Stimulated activated CD8-positive, alpha-beta memory T cell treated with anti-CD3 and anti-CD28 coated beads, Interleukin-2, amount 100 ng/mL, for 48 hours (primary cell): ENCODE measurements around the gene CCL17.

ENCODE experiments used
- DNase-seq, 2 donors: peaks; one replicate each; pipeline ENCODE4 v3.0.0-alpha.2; 2020; ENCODE audit warnings: low read depth in 2 of 2

The CCL17 gene

GRCh38 chr16:57377080-57377841, 27.3 kb upstream of the CCL17 start:
- DNase-seq, result peak; percentile 54 to 55

DNA sequence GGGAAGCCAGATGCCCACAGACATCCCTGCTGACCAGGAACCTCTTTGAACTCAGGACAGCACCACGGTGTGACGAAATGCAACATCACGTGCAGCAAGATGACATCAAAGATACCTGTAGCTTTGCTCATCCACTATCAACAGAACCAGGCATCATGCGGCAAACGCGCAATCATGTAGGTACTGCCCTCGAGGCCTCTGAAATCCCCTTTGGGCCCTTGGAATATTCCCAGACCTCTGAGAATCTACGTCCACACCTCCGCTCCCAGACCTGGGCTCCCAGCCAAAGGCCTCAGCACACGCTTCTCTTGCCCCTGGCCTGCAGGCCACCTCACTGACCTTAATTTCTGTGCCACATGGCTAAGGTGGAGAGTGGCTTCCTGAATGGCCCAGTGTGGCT, 25.0 kb upstream of the CCL17 start:
- DNase-seq, result no peak

DNA sequence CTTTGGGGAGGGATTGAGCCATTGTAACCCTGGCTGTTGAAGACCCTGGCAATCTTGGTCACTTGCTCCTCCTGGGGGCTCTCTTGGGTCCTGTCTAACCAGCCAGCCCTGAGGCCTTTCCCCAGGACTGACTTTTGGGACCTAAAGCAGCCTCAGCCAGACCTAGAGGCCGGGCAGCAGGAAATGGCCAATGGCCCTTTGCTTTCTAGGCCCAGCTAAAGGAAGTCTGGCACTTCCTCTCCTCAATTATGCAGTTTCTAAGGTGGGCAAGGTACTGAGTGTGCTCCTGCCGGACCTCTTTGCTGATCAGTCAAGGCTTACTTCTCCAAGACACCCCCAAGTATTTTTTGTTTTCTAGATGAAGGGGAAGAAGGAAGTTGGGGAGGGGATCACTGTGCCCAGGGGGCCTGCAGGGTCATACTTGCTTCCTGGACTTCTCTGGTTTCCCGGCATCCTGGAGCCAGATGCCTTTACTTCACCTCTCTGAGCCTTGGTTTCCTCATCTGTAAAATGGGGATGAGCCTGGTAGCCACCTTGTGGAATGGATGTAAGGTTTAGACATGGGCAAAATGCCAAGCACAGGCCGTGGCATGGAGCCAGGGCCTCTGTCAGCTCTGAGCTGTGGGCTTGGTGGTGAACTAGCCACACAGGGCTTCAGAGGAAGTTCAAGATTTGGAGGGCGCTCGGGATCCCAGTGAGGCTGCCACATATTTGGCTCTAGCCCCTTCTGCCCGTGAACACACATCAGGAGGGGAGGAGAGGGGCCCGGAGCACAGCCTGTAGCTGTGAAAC, 23.7 kb upstream of the CCL17 start:
- no peak for DNase-seq

- no peak for DNase-seq
Observed at GRCh38 chr16:57381791-57382534, 22.6 kb upstream of the CCL17 start.

DNA sequence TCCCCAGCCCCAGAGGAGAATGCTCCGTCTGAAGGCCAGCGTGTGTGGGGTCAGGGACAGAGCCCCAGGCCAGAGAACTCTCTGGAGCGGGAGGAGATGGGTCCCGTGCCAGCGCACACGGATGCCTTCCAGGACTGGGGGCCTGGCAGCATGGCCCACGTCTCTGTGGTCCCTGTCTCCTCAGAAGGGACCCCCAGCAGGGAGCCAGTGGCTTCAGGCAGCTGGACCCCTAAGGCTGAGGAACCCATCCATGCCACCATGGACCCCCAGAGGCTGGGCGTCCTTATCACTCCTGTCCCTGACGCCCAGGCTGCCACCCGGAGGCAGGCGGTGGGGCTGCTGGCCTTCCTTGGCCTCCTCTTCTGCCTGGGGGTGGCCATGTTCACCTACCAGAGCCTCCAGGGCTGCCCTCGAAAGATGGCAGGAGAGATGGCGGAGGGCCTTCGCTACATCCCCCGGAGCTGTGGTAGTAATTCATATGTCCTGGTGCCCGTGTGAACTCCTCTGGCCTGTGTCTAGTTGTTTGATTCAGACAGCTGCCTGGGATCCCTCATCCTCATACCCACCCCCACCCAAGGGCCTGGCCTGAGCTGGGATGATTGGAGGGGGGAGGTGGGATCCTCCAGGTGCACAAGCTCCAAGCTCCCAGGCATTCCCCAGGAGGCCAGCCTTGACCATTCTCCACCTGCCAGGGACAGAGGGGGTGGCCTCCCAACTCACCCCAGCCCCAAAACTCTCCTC, 21.9 kb upstream of the CCL17 start:
- no peak for DNase-seq

- no peak for DNase-seq
Observed at GRCh38 chr16:57383276-57384247, 21.0 kb upstream of the CCL17 start.

DNA sequence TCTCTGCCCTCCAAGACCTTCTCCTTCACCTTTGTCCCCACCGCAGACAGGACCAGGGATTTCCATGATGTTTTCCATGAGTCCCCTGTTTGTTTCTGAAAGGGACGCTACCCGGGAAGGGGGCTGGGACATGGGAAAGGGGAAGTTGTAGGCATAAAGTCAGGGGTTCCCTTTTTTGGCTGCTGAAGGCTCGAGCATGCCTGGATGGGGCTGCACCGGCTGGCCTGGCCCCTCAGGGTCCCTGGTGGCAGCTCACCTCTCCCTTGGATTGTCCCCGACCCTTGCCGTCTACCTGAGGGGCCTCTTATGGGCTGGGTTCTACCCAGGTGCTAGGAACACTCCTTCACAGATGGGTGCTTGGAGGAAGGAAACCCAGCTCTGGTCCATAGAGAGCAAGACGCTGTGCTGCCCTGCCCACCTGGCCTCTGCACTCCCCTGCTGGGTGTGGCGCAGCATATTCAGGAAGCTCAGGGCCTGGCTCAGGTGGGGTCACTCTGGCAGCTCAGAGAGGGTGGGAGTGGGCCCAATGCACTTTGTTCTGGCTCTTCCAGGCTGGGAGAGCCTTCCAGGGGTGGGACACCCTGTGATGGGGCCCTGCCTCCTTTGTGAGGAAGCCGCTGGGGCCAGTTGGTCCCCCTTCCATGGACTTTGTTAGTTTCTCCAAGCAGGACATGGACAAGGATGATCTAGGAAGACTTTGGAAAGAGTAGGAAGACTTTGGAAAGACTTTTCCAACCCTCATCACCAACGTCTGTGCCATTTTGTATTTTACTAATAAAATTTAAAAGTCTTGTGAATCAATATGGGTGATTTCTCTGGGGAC, 20.1 kb upstream of the CCL17 start:
- no peak for DNase-seq

DNA sequence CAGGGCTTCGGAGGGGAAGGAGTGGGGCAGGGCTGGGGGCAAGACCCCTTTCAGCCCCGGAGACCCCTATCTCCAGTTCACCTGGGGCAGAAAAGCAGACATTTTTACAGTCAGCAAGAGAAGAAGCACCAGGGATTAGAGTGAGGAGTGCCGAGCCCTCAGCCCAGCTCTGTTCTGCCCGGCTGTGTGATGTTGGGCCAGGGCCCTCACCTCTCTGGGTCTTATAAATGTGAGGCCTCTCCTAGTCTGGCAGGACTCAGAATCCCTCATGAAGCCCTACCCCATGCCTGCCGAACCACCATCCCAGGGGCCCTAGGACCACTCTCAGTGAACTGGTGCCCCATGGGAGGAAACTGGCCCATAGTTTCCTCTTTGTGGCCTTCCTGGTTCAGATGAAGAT, 19.5 kb upstream of the CCL17 start:
- DNase-seq, result no peak

DNA sequence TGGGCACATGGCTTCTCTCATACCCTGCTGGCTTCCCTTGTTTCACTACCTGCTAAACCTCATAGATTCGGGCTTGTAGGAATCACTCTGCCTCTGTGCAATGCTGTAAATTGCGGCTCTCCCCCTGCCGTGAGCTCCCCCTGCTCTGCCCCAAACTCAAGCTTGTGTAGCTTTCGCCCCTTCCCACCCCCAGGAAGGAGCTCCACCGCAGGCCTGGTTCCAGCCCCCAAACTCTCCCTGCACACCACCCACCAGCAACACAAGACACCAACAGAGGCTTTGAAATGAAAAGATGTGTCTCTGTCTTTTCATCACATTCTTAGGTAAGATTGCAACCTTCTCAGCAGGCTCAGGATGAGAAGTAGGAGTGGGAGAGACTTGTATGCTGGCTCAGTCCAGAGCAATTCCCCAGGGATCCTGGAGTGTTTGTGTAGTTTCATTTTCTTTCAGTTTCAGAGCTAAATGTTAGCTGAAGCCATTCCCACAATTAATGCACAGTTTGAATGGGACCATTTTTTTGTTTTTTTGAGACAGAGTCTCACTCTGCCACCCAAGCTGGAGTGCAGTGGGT, 18.1 kb upstream of the CCL17 start:
- no peak for DNase-seq

DNA sequence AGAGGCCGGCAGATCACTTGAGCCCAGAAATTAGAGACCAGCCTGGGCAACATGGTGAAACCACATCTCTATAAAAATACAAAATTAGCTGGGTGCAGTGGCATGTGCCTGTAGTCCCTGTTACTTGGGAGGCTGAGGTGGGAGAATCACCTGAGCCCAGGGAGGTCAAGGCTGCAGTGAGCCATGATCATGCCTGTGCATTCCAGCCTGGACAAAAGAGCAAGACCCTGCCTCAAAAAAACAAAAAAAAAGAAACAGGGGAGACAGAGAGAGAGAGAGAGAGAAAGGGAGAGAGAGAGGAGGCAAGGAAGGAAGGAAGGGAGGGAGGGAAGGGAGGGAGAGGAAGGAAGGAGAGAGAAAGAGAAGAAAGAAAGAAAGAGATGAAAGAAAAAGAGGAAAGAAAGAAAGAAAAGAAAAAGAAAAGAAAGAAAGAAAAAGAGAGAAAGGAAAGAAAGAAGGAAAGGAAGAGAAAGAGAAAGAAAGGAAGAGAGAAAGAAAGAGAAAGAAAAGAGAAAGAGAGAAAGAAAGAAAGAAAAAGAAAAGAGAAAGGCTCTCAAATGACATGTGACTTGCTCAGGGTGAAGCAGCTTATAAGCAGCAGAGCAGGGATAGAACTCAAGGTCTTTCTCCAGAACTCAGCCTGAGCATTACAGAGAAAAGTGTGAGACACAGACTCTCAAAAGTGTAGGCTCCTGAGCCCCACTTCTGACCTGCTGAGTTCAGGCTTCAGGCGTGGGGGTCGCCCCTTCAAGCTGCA, 16.8 kb upstream of the CCL17 start:
- no peak for DNase-seq

DNA sequence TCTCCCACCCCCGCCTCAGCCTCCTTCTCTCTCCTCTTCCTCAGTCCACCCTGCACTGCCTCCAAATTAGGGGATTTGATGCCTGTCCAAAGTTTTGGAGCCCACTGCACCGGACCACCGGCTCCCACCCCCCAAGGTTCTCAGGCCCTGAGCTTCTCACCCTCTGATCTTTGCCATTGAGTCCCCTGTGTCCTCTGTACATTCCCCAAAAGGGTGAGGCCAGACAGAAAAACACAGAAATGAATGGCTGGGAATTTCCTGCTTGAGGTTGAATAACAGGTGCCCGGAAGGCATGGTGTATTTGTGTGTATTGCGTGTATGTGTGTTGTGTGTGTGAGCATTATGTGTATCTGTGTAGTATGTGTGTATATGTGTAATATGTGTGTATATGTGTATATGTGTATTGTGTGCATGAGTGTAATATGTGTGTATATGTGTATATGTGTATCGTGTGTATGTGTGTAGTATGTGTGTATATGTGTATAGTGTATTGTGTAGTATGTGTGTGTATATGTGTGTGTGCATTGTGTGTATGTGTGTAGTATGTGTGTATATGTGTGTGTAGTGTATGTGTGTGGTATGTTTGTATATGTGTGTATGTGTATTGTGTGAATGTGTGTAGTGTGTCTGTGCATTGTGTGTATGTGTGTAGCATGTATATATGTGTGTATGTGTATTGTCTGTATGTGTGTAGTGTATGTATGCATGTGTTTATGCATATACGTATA, 16.0 kb upstream of the CCL17 start:
- no peak for DNase-seq

DNA sequence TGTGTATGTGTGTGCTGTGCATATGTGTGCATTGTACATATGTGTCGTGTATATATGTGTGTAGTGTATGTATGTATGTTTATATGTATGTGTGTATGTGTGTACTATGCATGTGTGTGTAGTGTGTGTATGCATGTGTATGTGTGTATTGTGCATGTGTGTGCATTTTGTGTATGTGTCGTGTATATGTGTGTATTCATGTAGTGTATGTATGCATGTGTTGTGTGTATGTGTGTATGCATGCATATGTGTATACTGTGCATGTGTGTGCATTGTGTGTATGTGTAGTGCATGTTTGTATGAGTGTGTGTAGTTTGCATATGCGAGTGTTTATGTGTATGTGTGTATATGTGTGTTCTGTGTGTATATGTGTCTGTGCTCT, 15.5 kb upstream of the CCL17 start:
- DNase-seq, result no peak

- no peak for DNase-seq
Observed at GRCh38 chr16:57390636-57391295, 13.8 kb upstream of the CCL17 start.

- no peak for DNase-seq
Observed at GRCh38 chr16:57391300-57391699, 13.3 kb upstream of the CCL17 start.

DNA sequence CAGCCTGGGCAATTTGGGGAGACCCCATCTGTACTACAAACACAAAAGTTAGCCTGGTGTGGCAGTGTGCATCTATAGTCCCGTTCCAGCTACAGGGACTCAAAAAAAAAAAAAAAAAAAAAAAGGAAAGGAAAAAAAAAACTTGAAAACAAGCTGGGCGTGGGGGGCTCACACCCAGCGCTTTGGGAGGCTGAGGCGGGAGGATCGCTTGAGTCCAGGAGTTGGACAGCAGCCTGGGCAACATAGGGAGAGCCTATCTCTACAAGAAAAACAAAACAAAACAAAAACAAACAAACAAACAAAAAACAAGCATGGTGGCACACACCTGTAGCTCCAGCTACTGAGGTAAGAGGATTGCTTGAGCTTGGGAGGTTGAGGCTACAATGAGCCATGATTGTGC, 12.9 kb upstream of the CCL17 start:
- DNase-seq, result no peak

DNA sequence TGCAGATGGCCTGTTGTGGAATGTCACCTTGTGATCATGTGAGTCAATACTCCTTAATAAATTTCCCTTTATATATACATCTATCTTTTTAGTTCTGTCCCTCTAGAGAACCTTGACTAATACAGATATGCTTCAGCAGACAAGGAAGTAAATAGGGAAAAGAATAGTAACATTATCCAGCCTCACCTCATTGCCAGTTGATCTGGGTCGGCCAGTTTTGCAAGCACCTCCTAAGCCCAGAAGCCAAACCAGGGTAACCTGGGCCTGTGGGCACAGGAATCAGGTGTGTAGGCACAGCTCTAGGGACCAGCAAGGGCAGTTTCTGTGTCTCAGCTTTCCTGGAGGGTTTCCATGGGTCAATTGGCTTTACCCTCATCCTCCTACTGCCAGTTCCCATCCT, 11.9 kb upstream of the CCL17 start:
- no peak for DNase-seq

DNA sequence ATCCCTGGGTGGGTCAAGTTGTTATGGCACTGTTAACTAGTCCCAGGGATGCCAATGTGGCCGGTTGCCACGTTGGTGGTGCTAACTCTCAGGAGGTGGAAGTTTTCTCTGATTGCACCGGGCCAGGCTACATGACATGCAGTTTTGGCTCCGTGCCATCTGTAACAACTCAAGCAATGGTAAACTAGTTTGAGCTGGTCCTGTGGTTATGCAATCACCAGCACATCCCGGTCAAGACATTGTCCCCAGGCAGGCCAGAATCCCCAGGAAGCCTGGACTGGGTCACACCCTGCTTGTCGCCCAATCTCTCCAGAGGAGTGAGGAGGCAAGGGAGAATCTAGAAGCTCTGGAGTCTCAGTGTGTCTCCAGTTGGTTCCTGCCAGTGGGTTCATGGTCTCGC, 10.1 kb upstream of the CCL17 start:
- DNase-seq, result no peak

DNA sequence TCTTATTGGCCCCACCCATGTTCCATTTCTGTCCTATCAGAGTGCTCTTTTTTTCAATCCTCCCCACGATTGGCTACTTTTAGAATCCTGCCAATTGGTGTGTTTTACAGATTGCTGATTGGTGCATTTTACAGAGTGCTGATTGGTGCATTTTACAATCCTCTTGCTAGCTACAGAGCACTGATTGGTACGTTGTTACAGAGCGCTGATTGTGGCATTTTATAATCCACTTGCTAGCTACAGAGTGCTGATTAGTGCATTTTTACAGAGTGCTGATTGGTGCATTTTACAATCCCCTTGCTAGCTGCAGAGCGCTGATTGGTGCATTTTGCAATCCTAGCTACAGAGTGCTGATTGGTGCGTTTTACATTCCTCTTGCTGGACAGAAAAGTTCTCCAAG, 9.5 kb upstream of the CCL17 start:
- no peak for DNase-seq
